BLaER1 (cell line): ENCODE results near the gene DLG2.
"Not testable (repeated sequence)": the region's sequence is repeated elsewhere in the genome, so short reads cannot be mapped to it uniquely, and the experiment has no call there.

ENCODE experiments used
- H3K27ac ChIP-seq: shearing (Covaris generic); formaldehyde crosslinking; 2 replicates; pipeline ENCODE4 v1.8.1; 2022
- H3K27me3 ChIP-seq: shearing (Covaris generic); formaldehyde crosslinking; 2 replicates; pipeline ENCODE4 v1.8.1; 2022
- H3K36me3 ChIP-seq: shearing (Covaris generic); formaldehyde crosslinking; 2 replicates; pipeline ENCODE4 v1.8.1; 2022
- H3K4me1 ChIP-seq: shearing (Covaris generic); formaldehyde crosslinking; 2 replicates; pipeline ENCODE4 v1.8.1; 2022
- H3K4me2 ChIP-seq: shearing (Covaris generic); formaldehyde crosslinking; 2 replicates; pipeline ENCODE4 v1.8.1; 2022
- H3K4me3 ChIP-seq: shearing (Covaris generic); formaldehyde crosslinking; 2 replicates; pipeline ENCODE4 v1.8.1; 2022
- H3K9ac ChIP-seq: shearing (Covaris generic); formaldehyde crosslinking; 2 replicates; pipeline ENCODE4 v1.8.1; 2022
- H3K9me3 ChIP-seq: shearing (Covaris generic); formaldehyde crosslinking; 2 replicates; pipeline ENCODE4 v1.8.1; 2022
- H4K20me1 ChIP-seq: shearing (Covaris generic); formaldehyde crosslinking; 2 replicates; pipeline ENCODE4 v1.8.1; 2022
- Cebpa-rat ChIP-seq: shearing (Covaris generic); IDR thresholded peaks from 2 replicates; pipeline ENCODE4 v1.8.1; 2022

DLG2 gene

GRCh38 chr11:83611031-83611430 is 2016.1 kb downstream of the DLG2 start:
- no peak overlapping the region for H3K4me2 ChIP-seq
- H3K27me3 ChIP-seq, result no peaks in the 10 kb centered on the region
- no peaks in the 10 kb centered on the region for H4K20me1 ChIP-seq
- no peak overlapping the region for H3K9ac ChIP-seq
- H3K9me3 ChIP-seq, result no peaks in the 10 kb centered on the region
- no peak for TF ChIP-seq Cebpa-rat
- no peak overlapping the region for H3K4me3 ChIP-seq
- no peaks in the 10 kb centered on the region for H3K4me1 ChIP-seq
- no peaks in the 10 kb centered on the region for H3K36me3 ChIP-seq
- no peak overlapping the region for H3K27ac ChIP-seq

DNA sequence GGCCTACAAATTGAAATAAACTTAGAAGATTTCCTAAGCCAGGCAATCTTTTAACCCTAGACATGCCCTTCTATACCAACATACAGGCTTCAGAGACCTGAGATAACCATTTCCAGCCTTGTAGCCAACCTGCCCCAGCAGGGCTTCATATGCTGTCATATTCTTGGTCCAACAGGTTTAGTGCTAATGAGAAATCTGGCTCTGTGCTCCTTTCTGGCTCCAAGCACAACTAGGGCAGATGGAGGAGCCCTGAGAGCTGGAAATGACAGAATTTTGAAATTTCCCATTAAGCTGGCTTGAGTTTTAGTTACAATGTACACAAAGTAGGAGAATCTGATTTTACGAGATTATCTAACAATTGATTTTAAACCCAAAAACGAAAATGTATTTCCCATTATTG is 2018.0 kb downstream of the DLG2 start:
- H3K9me3 ChIP-seq, result no peaks in the 10 kb centered on the region
- H4K20me1 ChIP-seq, result no peaks in the 10 kb centered on the region
- H3K27ac ChIP-seq, result no peak overlapping the region
- no peaks in the 10 kb centered on the region for H3K27me3 ChIP-seq
- no peak overlapping the region for H3K4me2 ChIP-seq
- H3K36me3 ChIP-seq, result no peaks in the 10 kb centered on the region
- TF ChIP-seq Cebpa-rat, result no peak
- H3K4me1 ChIP-seq, result no peaks in the 10 kb centered on the region
- H3K9ac ChIP-seq, result no peak overlapping the region
- H3K4me3 ChIP-seq, result no peak overlapping the region

DNA sequence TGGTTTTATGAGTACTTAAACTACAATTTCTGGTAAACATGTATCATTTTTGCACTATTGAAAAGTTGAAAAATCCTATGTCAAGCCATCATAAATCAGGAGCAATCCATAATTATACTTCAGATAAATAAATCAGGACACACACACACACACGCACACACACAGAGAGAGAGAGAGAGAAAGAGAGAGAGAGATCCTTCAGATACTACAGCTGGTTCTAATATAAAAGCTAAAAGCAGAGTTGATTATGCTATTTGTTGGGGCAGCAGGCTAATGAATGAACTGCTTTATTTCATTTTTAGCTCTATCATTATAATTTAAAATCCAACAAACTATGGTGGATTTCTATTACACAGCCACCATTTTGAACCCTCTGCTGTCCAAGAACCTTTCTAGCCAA is 2018.6 kb downstream of the DLG2 start:
- Histone ChIP-seq H4K20me1 (no peaks in the 10 kb centered on the region), H3K9ac (no peak overlapping the region), H3K27me3 (no peaks in the 10 kb centered on the region), H3K27ac (no peak overlapping the region), H3K4me1 (no peaks in the 10 kb centered on the region), H3K4me2 (no peak overlapping the region), H3K36me3 (no peaks in the 10 kb centered on the region), H3K4me3 (no peak overlapping the region), H3K9me3 (no peaks in the 10 kb centered on the region)
- TF ChIP-seq Cebpa-rat, result no peak

DNA sequence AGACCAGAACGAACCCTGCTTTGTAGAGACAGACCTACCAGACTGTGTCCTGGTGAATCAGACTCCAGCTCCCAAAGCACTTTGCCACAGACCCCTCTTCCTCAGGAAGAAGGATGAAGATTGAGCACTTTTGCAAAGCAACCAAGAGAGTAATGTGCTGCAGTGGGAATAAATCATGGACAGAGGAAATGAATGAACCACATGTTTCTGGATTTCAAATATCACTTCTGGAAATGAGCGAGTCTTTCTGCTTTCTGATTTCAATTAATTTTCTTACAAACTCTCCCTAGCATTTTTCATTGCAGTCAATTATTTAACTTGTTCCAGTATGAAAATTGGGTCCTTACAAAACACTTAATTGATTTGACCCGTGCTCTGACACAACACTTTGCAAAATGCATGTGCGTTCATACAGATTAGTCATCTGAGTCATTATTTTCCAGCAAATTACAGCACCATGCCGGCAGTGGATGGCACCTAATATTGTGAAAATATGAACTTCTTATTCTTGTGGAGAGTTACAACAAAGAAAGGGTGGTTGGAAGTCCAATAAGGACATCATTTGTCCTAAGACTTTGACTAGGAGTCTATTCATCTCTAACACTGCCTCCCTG is 2025.1 kb downstream of the DLG2 start:
- H3K27ac ChIP-seq, result no peak overlapping the region
- H3K9me3 ChIP-seq, result no peaks in the 10 kb centered on the region
- no peak for TF ChIP-seq Cebpa-rat
- no peak overlapping the region for H3K9ac ChIP-seq
- H3K27me3 ChIP-seq, result no peaks in the 10 kb centered on the region
- no peak overlapping the region for H3K4me2 ChIP-seq
- H3K4me3 ChIP-seq, result no peak overlapping the region
- no peaks in the 10 kb centered on the region for H3K36me3 ChIP-seq
- no peaks in the 10 kb centered on the region for H4K20me1 ChIP-seq
- H3K4me1 ChIP-seq, result no peaks in the 10 kb centered on the region

DNA sequence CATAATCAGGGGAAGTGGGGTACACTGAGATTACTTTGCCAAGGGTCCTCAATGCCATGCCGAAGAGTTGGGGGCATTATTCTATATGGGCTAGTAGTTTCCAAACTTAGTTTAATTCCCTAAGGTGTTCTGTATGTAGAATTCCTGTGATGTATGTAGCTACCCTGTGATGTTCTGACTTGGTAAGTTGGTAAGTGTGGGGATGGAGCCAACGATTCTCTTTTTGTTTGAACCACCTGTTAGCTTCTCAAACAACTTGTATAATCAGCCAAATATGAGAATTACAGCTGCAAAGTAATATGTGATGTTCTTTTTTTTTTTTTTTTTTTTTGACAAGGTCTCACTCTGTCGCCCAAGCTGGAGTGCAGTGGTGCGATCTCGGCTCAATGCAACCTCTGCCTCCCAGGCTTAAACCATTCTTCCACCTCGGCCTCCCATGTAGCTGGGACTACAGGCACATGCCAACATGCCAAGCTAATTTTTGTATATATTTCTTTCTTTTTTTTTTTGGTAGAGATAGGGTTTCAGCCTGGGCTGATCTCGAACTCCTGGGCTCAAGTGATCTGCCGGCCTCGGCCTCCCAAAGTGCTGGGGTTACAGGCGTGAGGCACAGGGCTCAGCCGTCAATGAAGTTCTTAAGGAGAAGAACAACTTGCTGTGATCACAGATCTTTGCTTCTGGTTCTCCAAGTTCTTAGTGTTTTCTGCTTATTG is 2025.8 kb downstream of the DLG2 start:
- Histone ChIP-seq H4K20me1 (no peaks in the 10 kb centered on the region), H3K9me3 (no peaks in the 10 kb centered on the region), H3K4me1 (no peaks in the 10 kb centered on the region), H3K9ac (no peak overlapping the region), H3K27me3 (no peaks in the 10 kb centered on the region), H3K4me2 (no peak overlapping the region), H3K36me3 (no peaks in the 10 kb centered on the region), H3K27ac (no peak overlapping the region), H3K4me3 (no peak overlapping the region)
- no peak for TF ChIP-seq Cebpa-rat

- H3K4me3 ChIP-seq, result no peak overlapping the region
- H3K4me1 ChIP-seq, result no peaks in the 10 kb centered on the region
- no peak overlapping the region for H3K9ac ChIP-seq
- H4K20me1 ChIP-seq, result no peaks in the 10 kb centered on the region
- no peaks in the 10 kb centered on the region for H3K9me3 ChIP-seq
- H3K27ac ChIP-seq, result no peak overlapping the region
- TF ChIP-seq Cebpa-rat, result no peak
- no peaks in the 10 kb centered on the region for H3K27me3 ChIP-seq
- H3K36me3 ChIP-seq, result no peaks in the 10 kb centered on the region
- H3K4me2 ChIP-seq, result no peak overlapping the region
Observed at GRCh38 chr11:83600661-83601060, 2026.5 kb downstream of the DLG2 start.

DNA sequence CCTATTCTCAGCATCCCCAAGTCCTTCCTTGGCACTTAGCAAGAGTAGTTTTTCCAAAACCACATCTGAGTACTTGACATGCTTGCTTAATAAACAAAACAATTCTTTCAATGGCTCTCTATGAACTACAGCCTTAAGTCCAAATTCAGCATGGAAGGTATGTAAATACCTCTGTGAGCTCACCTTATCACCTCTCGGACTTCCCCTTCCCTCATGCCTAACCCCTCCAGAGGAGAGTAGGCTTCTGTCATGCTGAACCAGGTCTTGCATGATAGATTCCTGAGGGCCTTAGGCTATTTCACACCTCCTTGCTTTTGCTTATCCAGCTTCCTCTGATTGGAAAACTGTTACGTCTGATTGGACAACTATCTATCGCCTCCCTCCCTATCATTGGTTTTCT is 2028.1 kb downstream of the DLG2 start:
- Histone ChIP-seq H3K36me3 (no peaks in the 10 kb centered on the region), H3K4me1 (no peaks in the 10 kb centered on the region), H3K9me3 (no peaks in the 10 kb centered on the region), H3K9ac (no peak overlapping the region), H3K4me2 (no peak overlapping the region), H3K27me3 (no peaks in the 10 kb centered on the region), H3K27ac (no peak overlapping the region), H3K4me3 (no peak overlapping the region), H4K20me1 (no peaks in the 10 kb centered on the region)
- TF ChIP-seq Cebpa-rat, result no peak

- not testable (repeated sequence) for H3K4me3 ChIP-seq
Observed at GRCh38 chr11:83587797-83588196, 2039.3 kb downstream of the DLG2 start.

GRCh38 chr11:83583757-83584366 is 2043.3 kb downstream of the DLG2 start:
- H3K4me3 ChIP-seq, result no peak overlapping the region
- H3K27me3 ChIP-seq, result no peaks in the 10 kb centered on the region

More at GRCh38 chr11:83587797-83588196, 2039.3 kb downstream of the DLG2 start:
- not testable (repeated sequence) for H3K27me3 ChIP-seq, H3K4me2 ChIP-seq, H3K36me3 ChIP-seq, H3K9me3 ChIP-seq, H4K20me1 ChIP-seq, H3K4me1 ChIP-seq, H3K27ac ChIP-seq, H3K9ac ChIP-seq

GRCh38 chr11:83574519-83574918 is 2052.6 kb downstream of the DLG2 start:
- H3K4me3 ChIP-seq, result no peak overlapping the region
- no peaks in the 10 kb centered on the region for H3K27me3 ChIP-seq
- H4K20me1 ChIP-seq, result no peaks in the 10 kb centered on the region
- no peak overlapping the region for H3K4me2 ChIP-seq
- H3K36me3 ChIP-seq, result no peaks in the 10 kb centered on the region
- no peak overlapping the region for H3K27ac ChIP-seq
- H3K9me3 ChIP-seq, result no peaks in the 10 kb centered on the region
- no peak for TF ChIP-seq Cebpa-rat
- no peaks in the 10 kb centered on the region for H3K4me1 ChIP-seq
- H3K9ac ChIP-seq, result no peak overlapping the region

More at GRCh38 chr11:83583757-83584366, 2043.3 kb downstream of the DLG2 start:
- Histone ChIP-seq H3K4me2 (no peak overlapping the region), H3K36me3 (no peaks in the 10 kb centered on the region), H3K9ac (no peak overlapping the region), H4K20me1 (no peaks in the 10 kb centered on the region), H3K9me3 (no peaks in the 10 kb centered on the region), H3K27ac (no peak overlapping the region), H3K4me1 (no peaks in the 10 kb centered on the region)
- no peak for TF ChIP-seq Cebpa-rat
